ENCODE results near the gene ADAMTS14.

DNA sequence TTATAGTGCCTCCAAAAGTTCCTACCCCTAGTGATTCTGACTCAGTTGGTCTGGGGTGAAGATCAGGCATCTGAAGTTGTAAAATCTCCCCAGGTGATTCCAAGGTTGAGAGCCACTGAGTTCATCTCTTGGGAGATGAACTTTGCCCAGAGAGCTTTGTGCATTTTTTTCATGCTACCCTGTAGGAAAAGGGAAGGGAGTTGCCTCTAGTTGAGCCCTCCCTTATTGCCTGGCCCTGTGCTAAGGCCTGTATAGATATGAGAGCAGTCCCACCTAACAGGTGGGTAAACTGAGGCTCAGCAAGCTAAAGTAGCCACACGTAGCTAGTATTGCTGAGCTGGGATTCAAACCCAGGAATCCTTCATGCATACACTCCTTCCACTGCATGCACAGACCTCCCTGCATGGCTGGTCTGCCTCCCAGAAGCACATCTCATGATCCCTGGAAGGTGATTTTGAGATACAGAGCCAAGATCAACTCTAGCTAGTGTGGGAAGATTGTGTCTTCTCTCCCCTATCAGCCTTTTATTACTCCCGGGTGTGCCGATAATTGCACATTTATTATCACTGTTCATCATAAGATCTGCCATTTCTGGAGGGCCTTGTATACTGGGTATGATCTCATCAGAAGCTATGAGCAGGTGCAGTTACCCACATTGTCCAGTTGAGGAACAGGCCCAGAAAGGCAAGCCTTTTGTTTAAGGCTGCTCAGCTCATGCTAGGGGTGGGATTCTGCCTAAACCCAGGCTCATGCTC lies 65.9 kb downstream of the ADAMTS14 start:
- TF ChIP-seq, protein P1, sequence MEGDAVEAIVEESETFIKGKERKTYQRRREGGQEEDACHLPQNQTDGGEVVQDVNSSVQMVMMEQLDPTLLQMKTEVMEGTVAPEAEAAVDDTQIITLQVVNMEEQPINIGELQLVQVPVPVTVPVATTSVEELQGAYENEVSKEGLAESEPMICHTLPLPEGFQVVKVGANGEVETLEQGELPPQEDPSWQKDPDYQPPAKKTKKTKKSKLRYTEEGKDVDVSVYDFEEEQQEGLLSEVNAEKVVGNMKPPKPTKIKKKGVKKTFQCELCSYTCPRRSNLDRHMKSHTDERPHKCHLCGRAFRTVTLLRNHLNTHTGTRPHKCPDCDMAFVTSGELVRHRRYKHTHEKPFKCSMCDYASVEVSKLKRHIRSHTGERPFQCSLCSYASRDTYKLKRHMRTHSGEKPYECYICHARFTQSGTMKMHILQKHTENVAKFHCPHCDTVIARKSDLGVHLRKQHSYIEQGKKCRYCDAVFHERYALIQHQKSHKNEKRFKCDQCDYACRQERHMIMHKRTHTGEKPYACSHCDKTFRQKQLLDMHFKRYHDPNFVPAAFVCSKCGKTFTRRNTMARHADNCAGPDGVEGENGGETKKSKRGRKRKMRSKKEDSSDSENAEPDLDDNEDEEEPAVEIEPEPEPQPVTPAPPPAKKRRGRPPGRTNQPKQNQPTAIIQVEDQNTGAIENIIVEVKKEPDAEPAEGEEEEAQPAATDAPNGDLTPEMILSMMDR (conservative IDR thresholded peaks at IDR 0.05 in 1 of 2, IDR thresholded peaks at IDR 0.05 in 1 of 2; ENCODE audit: extremely low read depth in 1 of 2, insufficient read depth in 1 of 2, low read depth in 1 of 2, low read length in 2 of 2): peak in 1 of 2 donors; percentile 11
- no peak for TF ChIP-seq EZH2 (IDR thresholded peaks at IDR 0.05; ENCODE audit: borderline replicate concordance, low read length)

Measured in mammary epithelial cell (primary cell).